B cell (primary cell): Measurements from ENCODE around the gene BOC.

Source experiments
- CTCF ChIP-seq: fragments of 200-600 bp; IDR thresholded peaks from one replicate; pipeline ENCODE4 v1.8.0; 2022; ENCODE audit warnings: antibody characterized with exemption, mild to moderate bottlenecking
- EZH2 ChIP-seq: IDR thresholded peaks from 2 replicates; pipeline ENCODE4 v1.6.1; 2012; ENCODE audit warnings: borderline replicate concordance, low read depth, mild to moderate bottlenecking, moderate library complexity, low read length; ENCODE audit not compliant: insufficient read depth, poor library complexity, severe bottlenecking

- no peak for TF ChIP-seq EZH2
- no peak for TF ChIP-seq CTCF
Measured at GRCh38 chr3:113261063-113261625, 49.8 kb downstream of the BOC start.
